Measurements from ENCODE around the gene EMD.
"Not testable (repeated sequence)": the region's sequence is repeated elsewhere in the genome, so short reads cannot be mapped to it uniquely, and the experiment has no call there.

Gene EMD

GRCh38 chrX:154398668-154399526 is 19.8 kb downstream of the EMD start:
- Histone ChIP-seq H3K36me3 (replicated peaks; ENCODE audit: insufficient read depth, low read length) (peaks cover 9% of the 10 kb centered on the region; the same call in 1 of the 2 replicates), H3K4me3 (ENCODE audit: low read length) (peak overlapping the region; percentile 87), H3K79me2 (ENCODE audit: low read length) (peaks cover 18% of the 10 kb centered on the region), H3K27me3 (replicated peaks; ENCODE audit: insufficient read depth, low read length) (no peaks in the 10 kb centered on the region), H3K9me2 (replicated peaks; ENCODE audit: insufficient read depth, low read length) (no peaks in the 10 kb centered on the region), H3K9ac (ENCODE audit: low read length) (peak overlapping the region; percentile 100), H3K27ac (ENCODE audit: low read length) (peak overlapping the region; percentile 97), H3K9me3 (replicated peaks; ENCODE audit: insufficient read depth, low read length) (no peaks in the 10 kb centered on the region), H3K4me2 (ENCODE audit: low read depth, low read length) (peak overlapping the region; percentile 78), H3K4me1 (ENCODE audit: low read length) (no peaks in the 10 kb centered on the region), H3F3A (ENCODE audit: insufficient read depth, low read length) (peaks cover 38% of the 10 kb centered on the region), H2AFZ (ENCODE audit: low read length) (no peak overlapping the region), H4K20me1 (ENCODE audit: insufficient read depth, low read length) (0 out of 2 replicates have a peak, but pooled peaks cover 9% of the 10 kb centered on the region)
- TF ChIP-seq CTCF (IDR thresholded peaks at IDR 0.05; ENCODE audit: low read length) (peak; percentile 73), EZH2phosphoT487 (IDR thresholded peaks at IDR 0.05; ENCODE audit: low read length) (no peak)
- peak; percentile 81 for DNase-seq

- no peak overlapping the region for H2AFZ ChIP-seq (ENCODE audit: low read length)
- peak overlapping the region; percentile 87 for H3K4me3 ChIP-seq (ENCODE audit: low read length)
- no peaks in the 10 kb centered on the region for H3K4me1 ChIP-seq (ENCODE audit: low read length)
- no peak for TF ChIP-seq CTCF (IDR thresholded peaks at IDR 0.05; ENCODE audit: low read length)
- TF ChIP-seq EZH2 (optimal IDR thresholded peaks at IDR 0.05; ENCODE audit: low read depth, low read length): no peak
- no peak for TF ChIP-seq EZH2phosphoT487 (IDR thresholded peaks at IDR 0.05; ENCODE audit: low read length)
- no peaks in the 10 kb centered on the region for H3K27me3 ChIP-seq (replicated peaks; ENCODE audit: insufficient read depth, low read length)
- H3K9me2 ChIP-seq (replicated peaks; ENCODE audit: insufficient read depth, low read length): no peaks in the 10 kb centered on the region
- H3K79me2 ChIP-seq (ENCODE audit: low read length): peaks cover 18% of the 10 kb centered on the region
- H3K27ac ChIP-seq (ENCODE audit: low read length): peak overlapping the region; percentile 97; the same call in 1 of the 2 replicates
- peak overlapping the region; percentile 78 for H3K4me2 ChIP-seq (ENCODE audit: low read depth, low read length)
- no peaks in the 10 kb centered on the region for H3K9me3 ChIP-seq (replicated peaks; ENCODE audit: insufficient read depth, low read length)
- peaks cover 9% of the 10 kb centered on the region; the same call in 1 of the 2 replicates for H3K36me3 ChIP-seq (replicated peaks; ENCODE audit: insufficient read depth, low read length)
- 0 out of 2 replicates have a peak, but pooled peaks cover 9% of the 10 kb centered on the region for H4K20me1 ChIP-seq (ENCODE audit: insufficient read depth, low read length)
- H3F3A ChIP-seq (ENCODE audit: insufficient read depth, low read length): peaks cover 38% of the 10 kb centered on the region
- H3K9ac ChIP-seq (ENCODE audit: low read length): peak overlapping the region; percentile 100
- DNase-seq: no peak
These were observed 20.7 kb downstream of the EMD start for GRCh38 chrX:154399527-154400368.

GRCh38 chrX:154400369-154400817 is 21.3 kb downstream of the EMD start:
- not testable (repeated sequence) for H3K9me2 ChIP-seq (replicated peaks; ENCODE audit: insufficient read depth, low read length); H3K9me3 ChIP-seq (replicated peaks; ENCODE audit: insufficient read depth, low read length); H3K9ac ChIP-seq (ENCODE audit: low read length); H3K4me1 ChIP-seq (ENCODE audit: low read length); H3K4me2 ChIP-seq (ENCODE audit: low read depth, low read length); DNase-seq; H4K20me1 ChIP-seq (ENCODE audit: insufficient read depth, low read length); H3K36me3 ChIP-seq (replicated peaks; ENCODE audit: insufficient read depth, low read length); H2AFZ ChIP-seq (ENCODE audit: low read length); H3K4me3 ChIP-seq (ENCODE audit: low read length); H3K27me3 ChIP-seq (replicated peaks; ENCODE audit: insufficient read depth, low read length); H3K27ac ChIP-seq (ENCODE audit: low read length)
- Histone ChIP-seq H3F3A (ENCODE audit: insufficient read depth, low read length) (peaks cover 38% of the 10 kb centered on the region), H3K79me2 (ENCODE audit: low read length) (peaks cover 18% of the 10 kb centered on the region)

Measured in MM.1S (cell line).